ENCODE results near the gene CD2. TPM values are rescaled to one million over a fixed set of nuclear protein-coding genes. Genes with fewer than 3 reads are reported as not detected.

The CD2 gene
- total RNA-seq, 1 experiment from 2014 or later, result 0.10 TPM

- Histone ChIP-seq H3K9me3 (ENCODE audit: control insufficient read depth, insufficient read depth, low read depth, low read length) (no peaks in the 10 kb centered on the region), H3K4me3 (ENCODE audit: low read depth in 2 of 2, low read length in 2 of 2) (no peak overlapping the region), H3K27me3 (ENCODE audit: control insufficient read depth, insufficient read depth, low read length) (no peaks in the 10 kb centered on the region), H3K27ac (ENCODE audit: low read length) (no peak overlapping the region), H3K36me3 (ENCODE audit: control insufficient read depth, insufficient read depth, low read length) (no peaks in the 10 kb centered on the region), H3K4me1 (ENCODE audit: control insufficient read depth, insufficient read depth, low read length) (no peaks in the 10 kb centered on the region)
- intact Hi-C loops (cut with micrococcal nuclease; ENCODE audit: unreplicated experiment) (no loop called here), in situ Hi-C loops (cut with HindIII; ENCODE audit: low pct_unique_long_range_greater_than_20kb, low sequenced_read_pairs) (no loop called here)
- BruUV-seq (replicated peaks), result no TSS peak
- CTCF ChIA-PET, result no interaction called here
- DNase-seq (ENCODE audit: low read depth, low spot score) (no peak), ATAC-seq (no peak)
- TF ChIP-seq REST (IDR thresholded peaks at IDR 0.05; ENCODE audit: insufficient read depth in 1 of 2, low read depth in 2 of 2, low read length in 1 of 2) (no peak), SIN3A (IDR thresholded peaks at IDR 0.05; ENCODE audit: borderline replicate concordance, insufficient read depth, low read depth, low read length) (no peak), POLR2AphosphoS5 (IDR thresholded peaks at IDR 0.05; ENCODE audit: low read depth, low read length) (no peak), CTCF (IDR thresholded peaks at IDR 0.05) (no peak), TCF7L2 (IDR thresholded peaks at IDR 0.05; ENCODE audit: low read depth, low read length) (no peak)
- POLR2A ChIA-PET, result interaction anchor here (0.6 kb wide), 1 partner anchor 1277 kb away, joined by 3 read pairs; no protein-coding TSS in a partner anchor
These were observed 36.9 kb upstream of the CD2 start for GRCh38 chr1:116717318-116717717.

GRCh38 chr1:116720364-116721038 is 33.7 kb upstream of the CD2 start:
- ATAC-seq (no peak), DNase-seq (ENCODE audit: low read depth, low spot score) (no peak)
- H3K36me3 ChIP-seq (ENCODE audit: control insufficient read depth, insufficient read depth, low read length), result no peaks in the 10 kb centered on the region
- intact Hi-C loops (cut with micrococcal nuclease; ENCODE audit: unreplicated experiment), result no loop called here
- ChIA-PET CTCF (no interaction called here), POLR2A (no interaction called here)
- in situ Hi-C loops (cut with HindIII; ENCODE audit: low pct_unique_long_range_greater_than_20kb, low sequenced_read_pairs), result no loop called here
- no peaks in the 10 kb centered on the region for H3K4me1 ChIP-seq (ENCODE audit: control insufficient read depth, insufficient read depth, low read length)
- TF ChIP-seq POLR2AphosphoS5 (IDR thresholded peaks at IDR 0.05; ENCODE audit: low read depth, low read length) (no peak), CTCF (IDR thresholded peaks at IDR 0.05) (no peak), SIN3A (IDR thresholded peaks at IDR 0.05; ENCODE audit: borderline replicate concordance, insufficient read depth, low read depth, low read length) (no peak), TCF7L2 (IDR thresholded peaks at IDR 0.05; ENCODE audit: low read depth, low read length) (no peak), REST (IDR thresholded peaks at IDR 0.05; ENCODE audit: insufficient read depth in 1 of 2, low read depth in 2 of 2, low read length in 1 of 2) (no peak)
- BruUV-seq (replicated peaks), result no TSS peak
- no peak overlapping the region for H3K27ac ChIP-seq (ENCODE audit: low read length)
- H3K4me3 ChIP-seq (ENCODE audit: low read depth in 2 of 2, low read length in 2 of 2), result no peak overlapping the region
- no peaks in the 10 kb centered on the region for H3K27me3 ChIP-seq (ENCODE audit: control insufficient read depth, insufficient read depth, low read length)
- no peaks in the 10 kb centered on the region for H3K9me3 ChIP-seq (ENCODE audit: control insufficient read depth, insufficient read depth, low read depth, low read length)

Measured in Panc1 (cell line).